Upper lobe of left lung (tissue), 6 donors: ENCODE results near the gene SLC22A12. TPM values are rescaled to one million over a fixed set of nuclear protein-coding genes. Genes with fewer than 3 reads are reported as not detected.

Experiments used
- ATAC-seq, 2 donors: fragments of 200-7000 bp; cut with Tn5 transposase; one replicate each; pipeline ENCODE4 v1.9.1; 2022; ENCODE audit warnings: mild to moderate bottlenecking in 2 of 2, moderate library complexity in 2 of 2; ENCODE audit not compliant: low FRiP score in 2 of 2
- DNase-seq, 2 donors: peaks; one replicate each; pipeline ENCODE4 v3.0.0-alpha.2; 2019 to 2020
- H3K27ac ChIP-seq, 4 donors: fragments of 200-600 bp; sonication (generic); one replicate each; pipeline ENCODE4 v1.5.1; 2016 to 2019
- H3K27me3 ChIP-seq, 4 donors: fragments of 200-600 bp; sonication (generic); one replicate each; pipeline ENCODE4 v1.5.1; 2017 to 2019
- H3K36me3 ChIP-seq, 4 donors: fragments of 200-600 bp; sonication (generic); one replicate each; pipeline ENCODE4 v1.5.1; 2016 to 2019
- H3K4me1 ChIP-seq, 4 donors: fragments of 200-600 bp; sonication (generic); one replicate each; pipeline ENCODE4 v1.5.1; 2018 to 2019
- H3K4me3 ChIP-seq, 4 donors: fragments of 200-600 bp; sonication (generic); one replicate each; pipeline ENCODE4 v1.5.1; 2017 to 2019; ENCODE audit warnings: mild to moderate bottlenecking in 2 of 4, moderate library complexity in 1 of 4
- H3K9me3 ChIP-seq, 4 donors: fragments of 200-600 bp; sonication (generic); one replicate each; pipeline ENCODE4 v1.5.1; 2018 to 2019
- EP300 ChIP-seq, 4 donors: sonication (generic); formaldehyde crosslinking; IDR thresholded peaks; one replicate each; pipeline ENCODE4 v1.5.1; 2017; ENCODE audit warnings: antibody characterized with exemption in 4 of 4, control low read depth in 2 of 4
- POLR2A ChIP-seq, 4 donors: fragments of 450-650 bp; IDR thresholded peaks; one replicate each; pipeline ENCODE4 v1.5.1; 2016 to 2017; ENCODE audit warnings: antibody characterized with exemption in 4 of 4, mild to moderate bottlenecking in 2 of 4
- POLR2AphosphoS5 ChIP-seq, 2 donors: sonication (generic); formaldehyde crosslinking; IDR thresholded peaks; one replicate each; pipeline ENCODE4 v1.5.1; 2017; ENCODE audit warnings: antibody characterized with exemption in 2 of 2
- WGBS, 2 donors: methylation state at CpG; one replicate each; pipeline ENCODE4 v1.1.5; 2017 to 2018; 5-methylcytosine and 5-hydroxymethylcytosine counted together
- total RNA-seq, 6 donors: library from RNA; depleted of rRNA in 4 of 6; stranded (reverse); fragments of >200 nt in 4 of 6; gene quantifications; one replicate each; pipeline versions ENCODE4 v1.1.0 to v1.2.1, GENCODE V29; 2016 to 2021
- TF ChIP-seq, protein P1 (sequence below), 6 experiments: fragments of 450-650 bp in 4 of 6; fragments of 200-600 bp in 2 of 6; sonication (generic) in 2 of 6; IDR thresholded peaks; one replicate each; pipeline ENCODE4 v1.5.1; 2016 to 2019; ENCODE audit warnings: antibody characterized with exemption in 6 of 6
- donor health status: DM: no; HTN: no; CAD: no; lungs with moderate emphysema.
- donor health status: DM: no; HTN: yes; CAD: no; lungs with severe emphysema.

SLC22A12 gene
- total RNA-seq, 6 donors from 2014 or later = not detected

DNA sequence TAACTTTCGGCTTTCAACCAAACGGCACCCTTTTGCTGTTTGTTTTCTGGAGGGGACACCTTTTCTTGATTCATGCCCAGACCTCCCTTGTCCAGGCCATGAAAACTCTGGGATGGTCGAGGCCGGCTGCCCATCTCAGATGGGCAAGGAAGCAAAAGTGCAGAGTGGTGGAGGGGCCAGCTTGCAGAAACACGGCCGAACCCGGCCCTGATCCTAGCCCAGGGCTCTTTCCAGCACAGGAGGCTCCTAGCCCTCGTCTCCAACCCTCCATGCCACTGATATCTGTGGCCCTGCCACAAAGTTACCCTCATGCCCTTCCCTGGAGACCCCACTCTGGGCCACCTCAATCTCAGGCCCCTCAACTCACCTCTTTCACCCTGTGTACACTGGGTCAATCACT lies 18.9 kb upstream of the SLC22A12 start:
- Histone ChIP-seq H3K27me3 (no peaks in the 10 kb centered on the region), H3K36me3 (no peaks in the 10 kb centered on the region), H3K9me3 (no peaks in the 10 kb centered on the region), H3K27ac (no peak overlapping the region), H3K4me3 (no peak overlapping the region), H3K4me1 (no peaks in the 10 kb centered on the region)
- ATAC-seq (no peak), DNase-seq (no peak)
- 82 to 83% methylated on average over 6 to 8 of the region's 8 CpGs for WGBS, 2 donors
- TF ChIP-seq, protein P1, sequence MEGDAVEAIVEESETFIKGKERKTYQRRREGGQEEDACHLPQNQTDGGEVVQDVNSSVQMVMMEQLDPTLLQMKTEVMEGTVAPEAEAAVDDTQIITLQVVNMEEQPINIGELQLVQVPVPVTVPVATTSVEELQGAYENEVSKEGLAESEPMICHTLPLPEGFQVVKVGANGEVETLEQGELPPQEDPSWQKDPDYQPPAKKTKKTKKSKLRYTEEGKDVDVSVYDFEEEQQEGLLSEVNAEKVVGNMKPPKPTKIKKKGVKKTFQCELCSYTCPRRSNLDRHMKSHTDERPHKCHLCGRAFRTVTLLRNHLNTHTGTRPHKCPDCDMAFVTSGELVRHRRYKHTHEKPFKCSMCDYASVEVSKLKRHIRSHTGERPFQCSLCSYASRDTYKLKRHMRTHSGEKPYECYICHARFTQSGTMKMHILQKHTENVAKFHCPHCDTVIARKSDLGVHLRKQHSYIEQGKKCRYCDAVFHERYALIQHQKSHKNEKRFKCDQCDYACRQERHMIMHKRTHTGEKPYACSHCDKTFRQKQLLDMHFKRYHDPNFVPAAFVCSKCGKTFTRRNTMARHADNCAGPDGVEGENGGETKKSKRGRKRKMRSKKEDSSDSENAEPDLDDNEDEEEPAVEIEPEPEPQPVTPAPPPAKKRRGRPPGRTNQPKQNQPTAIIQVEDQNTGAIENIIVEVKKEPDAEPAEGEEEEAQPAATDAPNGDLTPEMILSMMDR (IDR thresholded peaks at IDR 0.05) = no peak
- TF ChIP-seq POLR2A (IDR thresholded peaks at IDR 0.05) = no peak
- no peak for TF ChIP-seq EP300 (IDR thresholded peaks at IDR 0.05)
- TF ChIP-seq POLR2AphosphoS5 (IDR thresholded peaks at IDR 0.05) = no peak

DNA sequence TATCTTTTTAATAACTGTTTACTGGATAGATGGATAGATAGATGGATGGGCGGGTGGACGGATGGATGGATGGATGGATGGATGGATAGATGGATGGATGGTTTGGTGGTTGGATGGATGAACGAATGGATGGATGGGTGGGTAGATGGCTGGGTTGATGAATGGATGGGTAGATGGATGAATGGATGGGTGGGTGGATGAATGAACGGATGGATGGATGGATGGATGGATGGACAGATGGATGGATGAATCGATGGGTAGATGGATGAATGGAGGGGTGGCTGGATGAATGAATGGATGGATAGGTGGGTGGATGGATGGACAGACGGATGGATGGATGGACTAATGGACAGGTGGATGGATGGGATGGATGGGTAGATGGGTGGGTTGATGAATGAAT lies 13.8 kb upstream of the SLC22A12 start:
- no peaks in the 10 kb centered on the region for H3K36me3 ChIP-seq
- no peak for TF ChIP-seq POLR2A (IDR thresholded peaks at IDR 0.05)
- no peak for TF ChIP-seq EP300 (IDR thresholded peaks at IDR 0.05)
- TF ChIP-seq, protein P1 (IDR thresholded peaks at IDR 0.05) = no peak
- no peak for TF ChIP-seq POLR2AphosphoS5 (IDR thresholded peaks at IDR 0.05)
- H3K4me1 ChIP-seq = no peaks in the 10 kb centered on the region
- ATAC-seq = no peak
- H3K9me3 ChIP-seq = no peaks in the 10 kb centered on the region
- no peak for DNase-seq
- H3K4me3 ChIP-seq = no peak overlapping the region
- H3K27me3 ChIP-seq = no peaks in the 10 kb centered on the region
- whole genome bisulfite sequencing, 2 donors = 89 to 90% methylated on average over 6 of the region's 6 CpGs
- H3K27ac ChIP-seq = no peak overlapping the region

DNA sequence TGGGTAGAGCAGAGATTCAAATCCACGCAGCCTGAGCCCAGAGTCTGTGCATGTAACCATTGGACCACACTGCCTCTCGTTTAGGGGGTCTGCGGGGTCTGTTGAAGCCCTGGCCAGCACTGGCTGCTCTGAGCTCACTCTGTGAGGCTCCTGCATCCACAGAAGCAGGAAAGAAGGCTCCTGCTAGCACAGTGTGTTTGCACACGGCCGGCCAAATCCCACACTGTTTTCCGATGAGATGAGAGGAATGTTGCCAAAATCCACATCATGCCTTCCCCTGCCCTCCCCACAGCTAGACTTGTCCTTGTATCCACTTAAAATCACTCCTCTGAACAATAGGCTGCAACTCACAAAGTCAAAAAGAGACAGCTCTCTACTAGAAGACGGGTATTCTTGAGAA lies 10.6 kb upstream of the SLC22A12 start:
- TF ChIP-seq EP300 (IDR thresholded peaks at IDR 0.05) = no peak
- TF ChIP-seq POLR2AphosphoS5 (IDR thresholded peaks at IDR 0.05) = no peak
- TF ChIP-seq, protein P1 (IDR thresholded peaks at IDR 0.05) = no peak
- TF ChIP-seq POLR2A (IDR thresholded peaks at IDR 0.05) = no peak
- no peaks in the 10 kb centered on the region for H3K4me1 ChIP-seq
- no peaks in the 10 kb centered on the region for H3K36me3 ChIP-seq
- H3K27ac ChIP-seq = no peak overlapping the region
- ATAC-seq = no peak
- DNase-seq = no peak
- H3K27me3 ChIP-seq = no peaks in the 10 kb centered on the region
- H3K9me3 ChIP-seq = no peaks in the 10 kb centered on the region
- 67 to 68% methylated on average over 2 to 7 of the region's 7 CpGs for WGBS, 2 donors
- H3K4me3 ChIP-seq = no peak overlapping the region

DNA sequence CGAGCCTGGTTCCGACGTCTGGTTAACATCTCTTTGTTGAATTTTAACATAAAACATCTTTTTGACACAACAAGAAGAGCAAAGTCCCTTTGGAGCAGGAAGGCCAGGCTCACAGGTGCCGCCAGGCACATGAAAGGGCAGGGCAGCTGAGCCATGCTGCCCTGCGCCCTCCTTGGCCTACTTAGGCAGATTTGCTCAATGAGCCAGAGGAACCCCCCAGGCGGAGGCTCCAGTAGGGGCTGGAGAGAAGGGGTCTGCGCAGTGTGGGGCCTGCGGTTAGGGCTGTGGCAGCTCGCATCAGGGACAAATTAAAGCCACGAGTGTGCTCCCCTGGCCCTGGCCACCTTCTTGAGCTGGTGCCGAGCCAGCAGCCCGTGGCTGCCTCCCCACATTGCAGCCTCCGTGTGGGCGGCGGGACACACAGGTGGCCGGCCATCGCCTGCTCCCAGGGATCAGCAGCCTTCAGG lies 9.9 kb upstream of the SLC22A12 start:
- WGBS, 2 donors = 79 to 92% methylated on average over 3 to 17 of the region's 17 CpGs
- ATAC-seq = no peak
- H3K9me3 ChIP-seq = no peaks in the 10 kb centered on the region
- no peak overlapping the region for H3K27ac ChIP-seq
- no peaks in the 10 kb centered on the region for H3K27me3 ChIP-seq
- no peaks in the 10 kb centered on the region for H3K36me3 ChIP-seq
- H3K4me3 ChIP-seq = no peak overlapping the region
- DNase-seq = no peak
- TF ChIP-seq, protein P1 (IDR thresholded peaks at IDR 0.05) = no peak
- no peak for TF ChIP-seq POLR2AphosphoS5 (IDR thresholded peaks at IDR 0.05)
- TF ChIP-seq POLR2A (IDR thresholded peaks at IDR 0.05) = no peak
- TF ChIP-seq EP300 (IDR thresholded peaks at IDR 0.05) = no peak
- no peaks in the 10 kb centered on the region for H3K4me1 ChIP-seq

DNA sequence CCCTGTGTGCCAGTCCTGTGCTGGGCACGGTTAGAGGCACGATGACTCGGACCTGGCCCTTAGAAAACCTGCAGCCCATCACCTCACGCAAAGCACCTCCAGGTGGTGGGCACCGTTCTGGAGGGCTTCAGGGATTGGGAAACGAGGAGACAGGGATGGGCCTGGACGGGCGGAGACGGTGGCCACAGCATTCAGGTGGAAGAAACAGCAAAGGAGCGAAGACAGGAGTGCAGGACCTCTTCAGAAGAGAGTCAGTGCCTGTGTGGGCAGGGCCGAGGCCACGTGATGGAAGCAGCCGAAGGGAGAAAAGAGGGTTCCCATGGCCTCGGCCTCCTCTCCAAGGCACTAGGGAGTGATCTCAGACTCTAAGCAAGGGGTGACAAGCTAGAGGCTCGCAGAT lies 8.1 kb upstream of the SLC22A12 start:
- no peaks in the 10 kb centered on the region for H3K36me3 ChIP-seq
- H3K4me3 ChIP-seq = no peak overlapping the region
- H3K27ac ChIP-seq = no peak overlapping the region
- WGBS, 2 donors = 83 to 90% methylated on average over 15 of the region's 15 CpGs
- TF ChIP-seq POLR2AphosphoS5 (IDR thresholded peaks at IDR 0.05) = no peak
- TF ChIP-seq, protein P1 (IDR thresholded peaks at IDR 0.05) = no peak
- no peak for TF ChIP-seq EP300 (IDR thresholded peaks at IDR 0.05)
- no peak for TF ChIP-seq POLR2A (IDR thresholded peaks at IDR 0.05)
- H3K9me3 ChIP-seq = no peaks in the 10 kb centered on the region
- ATAC-seq = no peak
- no peaks in the 10 kb centered on the region for H3K4me1 ChIP-seq
- no peak for DNase-seq
- H3K27me3 ChIP-seq = no peaks in the 10 kb centered on the region
